GM13977 (cell line): ENCODE data around the gene OXNAD1.

Source experiments
- DNase-seq: peaks from one replicate; pipeline ENCODE4 v3.0.0; 2012; ENCODE audit warnings: low spot score
- in situ Hi-C: fragments of 300-500 bp; cut with MboI; formaldehyde crosslinking; loops from one replicate; pipeline ENCODE4 v1.12.0; 2022; ENCODE audit warnings: low sequenced_read_pairs, low pct_unique_long_range_greater_than_20kb, mixed read lengths, inconsistent platforms; ENCODE audit not compliant: unreplicated experiment
- TF ChIP-seq, protein P1 (sequence below): IDR thresholded peaks from 2 replicates; pipeline ENCODE4 v1.5.1; 2012; ENCODE audit warnings: mild to moderate bottlenecking, control low read depth; ENCODE audit not compliant: insufficient read depth; ENCODE audit errors: extremely low read depth, missing control alignments

OXNAD1 gene

DNA sequence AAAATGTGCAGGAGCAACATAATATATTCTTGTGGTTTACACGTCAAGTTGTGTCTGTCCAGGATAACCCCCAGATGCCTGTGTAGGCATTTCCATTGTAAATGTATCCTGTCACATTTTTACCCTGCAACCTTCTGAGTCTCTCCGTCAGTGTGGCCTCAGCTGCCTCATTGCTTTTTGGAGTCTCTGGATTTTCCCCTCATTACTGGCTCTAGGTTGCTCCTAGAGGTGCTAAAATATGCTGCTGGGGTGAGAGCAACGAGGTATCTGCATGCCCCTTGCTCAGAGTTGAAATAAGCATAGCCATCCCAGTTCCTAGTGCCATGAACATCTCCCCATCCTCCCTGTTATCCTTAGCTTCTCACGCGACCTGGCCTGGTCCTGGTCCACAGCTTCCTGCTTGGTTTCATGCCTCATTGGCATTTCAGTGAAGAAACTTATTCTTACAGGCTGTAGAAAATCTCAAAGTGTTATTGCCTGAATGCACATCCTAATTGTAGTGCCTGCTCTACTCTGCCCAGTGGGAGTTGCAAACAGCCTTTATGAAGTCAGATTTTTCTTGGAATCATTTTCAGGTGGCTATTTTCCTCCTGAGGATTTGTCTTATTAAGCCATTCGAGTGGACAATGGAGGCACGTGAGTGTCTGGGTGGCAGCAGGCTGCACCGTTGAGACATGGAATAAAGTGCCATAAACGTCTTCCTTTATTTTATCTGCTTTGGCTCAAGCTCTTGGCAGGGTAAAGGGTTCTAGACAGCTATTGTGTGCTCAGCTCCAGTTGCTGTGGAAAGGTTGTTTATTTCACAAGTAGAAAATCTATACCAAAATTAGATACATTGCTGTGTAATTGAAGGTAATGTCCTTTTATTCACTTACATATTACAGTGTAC is 33.2 kb downstream of the OXNAD1 start:
- in situ Hi-C loops: loop anchor here (25.0 kb wide), 2 partner anchors 539 to 914 kb away; no protein-coding TSS in a partner anchor
- DNase-seq: no peak
- TF ChIP-seq, protein P1, sequence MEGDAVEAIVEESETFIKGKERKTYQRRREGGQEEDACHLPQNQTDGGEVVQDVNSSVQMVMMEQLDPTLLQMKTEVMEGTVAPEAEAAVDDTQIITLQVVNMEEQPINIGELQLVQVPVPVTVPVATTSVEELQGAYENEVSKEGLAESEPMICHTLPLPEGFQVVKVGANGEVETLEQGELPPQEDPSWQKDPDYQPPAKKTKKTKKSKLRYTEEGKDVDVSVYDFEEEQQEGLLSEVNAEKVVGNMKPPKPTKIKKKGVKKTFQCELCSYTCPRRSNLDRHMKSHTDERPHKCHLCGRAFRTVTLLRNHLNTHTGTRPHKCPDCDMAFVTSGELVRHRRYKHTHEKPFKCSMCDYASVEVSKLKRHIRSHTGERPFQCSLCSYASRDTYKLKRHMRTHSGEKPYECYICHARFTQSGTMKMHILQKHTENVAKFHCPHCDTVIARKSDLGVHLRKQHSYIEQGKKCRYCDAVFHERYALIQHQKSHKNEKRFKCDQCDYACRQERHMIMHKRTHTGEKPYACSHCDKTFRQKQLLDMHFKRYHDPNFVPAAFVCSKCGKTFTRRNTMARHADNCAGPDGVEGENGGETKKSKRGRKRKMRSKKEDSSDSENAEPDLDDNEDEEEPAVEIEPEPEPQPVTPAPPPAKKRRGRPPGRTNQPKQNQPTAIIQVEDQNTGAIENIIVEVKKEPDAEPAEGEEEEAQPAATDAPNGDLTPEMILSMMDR: no peak

DNA sequence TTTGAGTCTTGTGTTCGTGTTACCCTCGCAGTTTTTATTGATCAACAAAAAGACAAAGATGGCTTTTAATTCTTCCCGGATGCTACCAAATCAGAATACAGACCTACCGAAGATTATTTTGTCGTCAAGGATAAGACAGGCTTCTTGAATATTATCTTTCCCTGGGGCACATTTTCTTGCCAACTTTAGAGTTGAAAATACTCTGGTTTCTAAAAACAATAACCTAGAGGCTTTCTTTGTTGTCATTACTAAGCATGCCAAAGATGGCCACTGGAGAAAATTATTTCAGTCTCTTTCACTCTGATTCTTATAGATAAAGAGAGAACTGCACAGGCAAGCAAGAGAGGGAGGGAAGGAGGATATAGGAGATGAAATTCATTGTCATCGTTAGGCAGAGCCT is 33.9 kb downstream of the OXNAD1 start:
- TF ChIP-seq, protein P1: no peak
- in situ Hi-C loops: loop anchor here (25.0 kb wide), 2 partner anchors 538 to 913 kb away; no protein-coding TSS in a partner anchor
- DNase-seq: no peak

DNA sequence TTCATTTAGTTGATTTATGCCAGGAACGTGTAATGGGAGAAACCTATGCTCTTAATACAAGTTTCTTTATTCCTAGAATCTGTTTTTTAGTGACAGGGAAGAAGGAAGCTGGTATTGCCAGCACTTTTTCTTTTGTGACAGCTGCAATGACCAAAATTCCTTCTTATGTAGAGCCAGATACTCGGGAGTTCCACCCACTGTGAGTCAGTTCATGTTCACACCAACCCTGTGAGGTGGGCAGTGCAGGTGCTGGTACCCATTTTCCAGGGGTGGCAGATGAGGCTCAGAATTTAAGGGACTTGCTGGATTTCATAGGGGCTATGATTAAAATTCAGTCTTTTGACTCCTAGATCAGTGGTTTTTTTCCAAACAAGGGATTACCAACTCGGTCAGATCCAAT is 34.7 kb downstream of the OXNAD1 start:
- in situ Hi-C loops: loop anchor here (25.0 kb wide), 2 partner anchors 538 to 913 kb away; no protein-coding TSS in a partner anchor
- DNase-seq: no peak
- TF ChIP-seq, protein P1: no peak

DNA sequence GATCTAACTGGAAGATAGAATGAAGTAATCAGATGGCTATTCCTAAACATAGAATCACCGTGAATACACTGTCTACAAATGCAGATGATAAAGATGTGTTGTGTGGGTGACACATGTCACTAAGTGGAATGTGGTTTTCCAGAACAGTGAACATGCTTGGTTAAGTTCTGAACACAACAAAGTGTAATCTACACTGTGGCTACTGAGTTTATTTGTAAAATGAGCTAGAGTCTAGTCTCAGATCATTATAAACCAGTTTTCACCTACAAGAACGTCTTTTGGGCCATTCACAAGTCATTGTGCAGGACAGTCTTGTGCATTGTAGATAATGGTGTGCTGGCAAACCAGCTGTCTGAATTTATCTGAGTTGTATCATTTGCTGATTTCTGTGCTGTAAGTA is 35.3 kb downstream of the OXNAD1 start:
- DNase-seq: no peak
- in situ Hi-C loops: no loop called here
- TF ChIP-seq, protein P1: no peak

DNA sequence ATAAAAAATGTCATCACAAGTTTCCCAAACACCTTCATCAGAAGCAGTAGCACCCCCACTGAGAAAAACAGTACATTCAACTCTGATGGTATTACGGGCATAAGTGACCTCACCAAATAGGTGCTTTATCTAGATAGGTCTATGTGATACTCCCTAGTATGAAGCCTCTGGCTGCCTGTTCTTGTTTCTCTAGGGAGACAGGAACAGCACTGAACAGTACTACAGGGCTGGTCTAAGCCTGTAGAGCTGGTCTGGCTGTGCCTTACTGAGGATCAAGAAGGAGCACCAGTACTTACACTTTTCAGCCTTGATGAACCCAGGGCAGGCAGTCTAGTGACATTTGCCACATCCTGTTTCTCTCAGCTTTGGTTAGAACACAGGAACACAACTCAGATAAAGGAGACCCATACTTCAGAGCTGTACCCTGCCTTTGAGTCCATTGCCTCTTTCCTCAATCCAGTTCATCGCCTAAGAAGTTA is 35.9 kb downstream of the OXNAD1 start:
- TF ChIP-seq, protein P1: no peak
- no peak for DNase-seq
- in situ Hi-C loops: no loop called here

DNA sequence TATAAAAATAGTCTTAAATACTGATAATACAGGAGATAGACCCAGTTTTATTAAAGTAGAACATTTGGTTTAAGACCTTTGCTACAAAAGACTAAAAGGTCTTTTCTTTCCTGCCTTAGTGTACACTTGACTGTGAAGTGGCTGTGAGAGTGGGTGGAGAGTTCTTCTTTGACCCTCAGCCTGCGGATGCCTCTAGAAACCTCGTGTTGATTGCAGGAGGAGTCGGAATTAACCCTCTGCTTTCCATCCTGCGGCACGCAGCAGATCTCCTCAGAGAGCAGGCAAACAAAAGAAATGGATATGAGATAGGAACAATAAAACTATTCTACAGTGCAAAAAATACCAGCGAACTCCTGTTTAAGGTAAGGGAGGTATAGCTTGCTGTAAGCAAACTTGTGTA is 36.5 kb downstream of the OXNAD1 start:
- in situ Hi-C loops: no loop called here
- TF ChIP-seq, protein P1: no peak
- DNase-seq: no peak
